ENCODE results near the gene CNTNAP5. TPM values are rescaled to one million over a fixed set of nuclear protein-coding genes. Genes with fewer than 3 reads are reported as not detected.
A peak's percentile ranks its signal among the peaks of the same experiment; 100 is the strongest.

Gene CNTNAP5
- not detected in 2 replicates for total RNA-seq

DNA sequence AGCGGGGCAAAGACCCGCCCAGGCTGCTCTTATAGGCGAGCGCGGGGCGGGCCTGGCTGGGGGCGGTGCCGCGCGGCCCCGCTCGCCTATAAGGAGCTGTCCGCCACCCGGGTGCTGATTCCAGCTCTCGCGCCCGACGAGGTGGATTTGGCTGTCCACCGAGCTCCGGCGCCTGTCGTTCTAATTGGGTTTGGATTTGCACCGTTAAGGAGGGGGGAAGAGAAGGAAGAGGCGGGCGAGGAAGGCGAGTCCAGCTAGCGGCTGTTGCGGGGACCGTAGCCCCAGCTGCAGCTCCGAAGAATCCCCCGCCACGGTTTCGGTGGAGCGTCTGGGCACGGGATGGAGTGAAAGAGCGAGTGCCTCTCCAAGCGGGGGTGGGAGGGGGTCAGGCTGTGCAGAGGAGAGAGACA is at the start of gene CNTNAP5:
Gene CNTNAP5, plus strand, starts transcription at position 117 of the 410 bp plus-strand sequence. CDS start 364 bp downstream, outside the sequence.
- DNase-seq (ENCODE audit: extremely low read depth, low read depth, low spot score) = no peak

DNA sequence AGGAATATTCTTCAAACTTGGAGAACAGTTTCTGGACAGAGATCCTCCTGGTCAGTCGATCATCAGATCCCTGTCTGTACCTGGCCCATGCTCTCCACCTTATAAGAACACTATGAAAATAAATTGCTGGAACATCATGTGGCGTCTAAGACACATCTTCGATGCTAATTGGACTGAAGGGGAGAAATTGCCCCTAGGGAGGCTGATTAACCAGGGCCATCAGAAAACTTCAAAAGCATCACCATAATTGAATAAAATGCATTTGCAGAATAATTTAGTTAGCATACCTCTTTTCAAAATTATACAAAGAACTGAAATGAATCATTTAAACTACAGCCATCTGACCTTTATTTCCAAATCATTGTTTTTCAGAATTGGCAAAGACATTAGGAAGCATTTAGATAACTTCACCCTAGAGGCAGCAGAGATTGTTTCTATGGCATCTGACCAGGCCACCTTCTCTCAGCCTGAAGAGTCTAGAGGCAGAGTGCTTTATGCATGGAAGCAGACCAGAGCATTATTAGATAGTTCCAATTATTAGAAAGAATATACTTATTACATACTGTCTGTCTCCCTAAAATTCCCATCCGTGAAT is 48.9 kb upstream of the CNTNAP5 start:
- DNase-seq (ENCODE audit: extremely low read depth, low read depth, low spot score) = no peak

DNA sequence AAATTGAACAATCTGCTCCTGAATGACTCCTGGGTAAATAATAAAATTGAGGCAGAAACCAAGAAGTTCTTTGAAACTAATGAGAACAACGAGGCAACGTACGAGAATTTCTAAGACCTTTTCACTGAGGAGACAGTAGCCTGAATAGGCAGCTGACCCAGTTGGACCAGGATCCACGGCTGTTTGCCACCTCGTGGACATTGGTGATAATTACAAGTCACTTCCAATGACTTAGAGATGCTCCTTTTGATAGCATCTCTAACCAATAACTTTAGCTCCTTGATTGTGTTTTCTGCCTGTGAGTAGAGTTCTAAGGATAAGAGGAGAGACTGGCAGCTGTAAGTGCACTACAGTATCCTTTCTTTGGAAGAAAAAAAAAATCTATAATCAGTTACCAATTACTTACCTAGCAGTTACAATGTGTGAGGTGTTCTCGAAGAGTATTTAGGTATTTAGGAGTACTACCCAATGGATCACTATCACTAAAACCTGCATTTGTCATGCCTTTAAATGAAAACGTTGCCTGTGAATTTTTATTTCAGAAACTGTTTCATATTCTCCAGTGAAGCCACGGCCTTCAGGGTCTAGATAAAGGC is 31.3 kb upstream of the CNTNAP5 start:
- DNase-seq (ENCODE audit: extremely low read depth, low read depth, low spot score) = peak; percentile 4

DNA sequence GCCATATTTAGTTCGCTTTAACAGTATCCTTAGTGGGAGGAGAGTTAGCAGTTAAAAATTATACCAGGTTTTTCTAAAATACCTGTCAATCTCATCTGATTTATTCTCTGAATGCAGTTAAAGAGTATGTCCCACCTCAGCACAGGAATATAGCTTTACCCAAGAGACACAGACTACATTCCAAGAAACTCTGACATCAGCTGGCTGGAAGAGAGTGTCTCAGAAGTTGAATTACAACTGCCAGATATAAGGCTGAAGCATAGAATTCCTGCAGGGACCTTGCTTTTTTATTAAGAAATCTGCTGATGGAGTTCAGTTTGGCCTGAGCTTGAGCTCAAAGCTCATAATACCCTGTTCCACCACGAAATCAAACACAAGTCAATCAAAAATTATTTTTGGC is 25.4 kb upstream of the CNTNAP5 start:
- DNase-seq (ENCODE audit: extremely low read depth, low read depth, low spot score) = no peak

DNA sequence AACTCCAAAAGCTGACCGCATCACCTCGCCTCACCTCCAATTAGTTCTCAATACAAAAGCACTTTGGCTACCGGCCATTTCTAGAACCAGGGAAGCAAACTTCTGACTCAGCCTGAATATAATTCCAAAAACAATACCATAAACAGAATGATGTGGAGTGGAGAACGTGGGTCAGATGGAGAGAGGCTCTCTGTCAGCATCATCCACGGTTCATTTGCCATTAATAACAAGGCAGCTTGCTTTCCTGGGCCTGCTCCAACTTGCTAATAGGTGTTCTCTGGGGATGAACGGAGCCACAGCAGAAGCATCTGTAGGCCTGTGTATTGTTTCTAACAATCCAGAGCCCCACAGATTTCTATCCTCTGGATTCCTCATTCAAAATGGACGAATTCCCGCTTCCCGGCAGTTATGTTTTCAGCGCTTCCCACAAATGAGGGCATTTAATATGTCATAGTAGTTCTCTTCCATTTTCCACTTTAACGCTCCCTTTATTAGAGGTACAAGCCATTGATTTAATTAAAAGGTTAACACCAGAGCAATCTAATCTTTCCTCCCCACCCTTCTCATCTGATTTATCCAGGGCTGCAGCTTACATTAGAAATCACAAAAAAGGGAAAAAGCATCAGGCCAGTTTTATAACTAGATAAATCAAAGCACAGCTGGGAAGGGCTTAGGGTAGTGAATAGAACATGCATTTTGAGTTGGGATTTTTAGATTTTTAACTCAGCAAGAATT is 23.2 kb upstream of the CNTNAP5 start:
- DNase-seq (ENCODE audit: extremely low read depth, low read depth, low spot score) = no peak

DNA sequence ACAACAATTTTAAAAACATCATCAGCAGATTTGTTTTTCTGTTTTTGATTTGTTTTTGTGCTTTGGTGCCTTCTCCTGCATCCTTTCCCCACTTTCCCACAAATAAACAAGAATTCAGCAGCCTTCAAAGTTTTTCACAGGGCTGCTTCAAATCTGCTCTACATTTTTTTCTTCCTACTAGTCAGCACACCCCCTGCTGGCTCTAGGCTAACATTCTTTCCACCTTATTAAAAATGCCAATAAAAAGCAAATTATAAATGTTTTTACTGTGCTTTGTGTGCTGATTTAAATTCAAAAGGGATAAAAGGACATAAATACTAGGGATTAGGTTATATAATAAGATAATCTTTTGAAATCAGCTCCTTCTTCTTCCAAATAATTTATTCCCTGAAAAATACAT is 6.2 kb upstream of the CNTNAP5 start:
- DNase-seq (ENCODE audit: extremely low read depth, low read depth, low spot score) = no peak

DNA sequence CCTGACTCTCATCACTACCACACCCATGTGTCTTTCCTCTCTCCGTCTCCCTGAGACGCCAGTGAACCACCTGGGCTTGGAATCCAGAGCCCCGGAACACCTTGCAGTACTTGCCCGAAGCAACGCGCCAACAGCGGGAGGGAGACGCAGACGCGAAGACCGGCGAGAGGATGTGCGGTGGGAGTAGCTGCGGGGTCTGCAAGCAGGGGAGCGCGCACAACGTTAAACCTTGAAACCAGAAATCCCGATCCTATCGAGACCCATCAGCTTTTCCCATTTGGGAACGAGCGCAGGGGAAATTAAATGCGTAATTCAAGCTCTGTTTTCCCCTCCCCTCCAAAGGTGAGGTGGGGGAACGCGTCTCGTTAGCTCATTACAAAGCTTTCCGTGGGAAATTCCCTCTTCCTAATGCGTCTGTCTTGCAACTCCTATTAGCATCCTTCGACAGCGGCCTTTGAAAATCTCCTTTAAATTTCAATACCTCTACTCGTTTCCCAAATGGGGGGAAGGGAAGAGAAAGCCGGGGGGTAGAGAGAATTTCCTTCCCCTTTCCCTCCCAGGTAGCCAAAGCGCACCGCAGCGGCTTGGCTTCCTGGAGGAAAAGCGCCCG is 421 bp upstream of the CNTNAP5 start:
- DNase-seq (ENCODE audit: extremely low read depth, low read depth, low spot score) = no peak

DNA sequence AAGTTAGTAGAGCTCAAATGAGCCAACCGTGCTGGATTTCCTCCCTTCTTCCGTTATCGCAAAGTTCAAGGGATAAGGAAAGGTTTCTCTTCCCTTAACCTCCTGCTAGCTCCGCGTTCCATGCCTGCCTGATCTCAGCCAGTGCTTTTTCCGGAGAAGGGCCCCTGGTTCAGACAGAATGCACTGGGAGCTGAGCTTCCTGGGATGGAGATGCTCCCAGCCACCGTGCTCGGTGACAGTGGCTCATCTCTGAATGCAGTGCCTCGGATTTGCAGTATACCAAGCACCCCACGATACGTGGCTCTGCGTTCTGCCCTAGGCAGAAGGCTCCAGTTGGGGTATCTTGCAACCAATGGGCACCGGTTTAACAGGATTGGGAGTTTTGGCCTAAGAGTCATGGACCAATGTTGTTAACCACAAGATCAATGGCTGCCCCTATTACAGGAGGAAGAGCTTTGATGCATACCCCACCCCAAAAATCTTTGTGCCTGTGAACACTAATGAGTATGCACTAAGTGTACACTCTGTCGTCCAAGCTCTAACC is 876 bp downstream of the CNTNAP5 start:
- no peak for DNase-seq (ENCODE audit: extremely low read depth, low read depth, low spot score)

DNA sequence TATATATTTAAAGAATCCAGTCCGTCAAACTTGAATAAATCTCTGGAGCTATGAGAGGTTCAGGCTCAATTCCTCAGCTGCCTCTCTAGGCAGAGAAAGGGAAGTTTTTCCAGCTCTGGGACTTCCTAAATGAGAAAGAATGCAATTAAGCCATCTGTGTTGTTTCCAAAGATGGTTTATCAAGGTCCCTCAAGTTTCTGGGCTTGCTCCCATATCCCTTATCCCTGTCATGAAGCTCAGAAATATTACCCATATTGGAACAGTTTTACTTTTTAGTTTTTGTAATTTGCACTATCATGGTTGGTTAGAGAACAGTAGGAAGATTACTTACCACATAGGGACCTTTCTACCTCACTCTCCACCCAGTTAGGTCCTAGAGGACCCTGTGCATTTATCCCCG is 1.4 kb downstream of the CNTNAP5 start:
- DNase-seq (ENCODE audit: extremely low read depth, low read depth, low spot score) = no peak

DNA sequence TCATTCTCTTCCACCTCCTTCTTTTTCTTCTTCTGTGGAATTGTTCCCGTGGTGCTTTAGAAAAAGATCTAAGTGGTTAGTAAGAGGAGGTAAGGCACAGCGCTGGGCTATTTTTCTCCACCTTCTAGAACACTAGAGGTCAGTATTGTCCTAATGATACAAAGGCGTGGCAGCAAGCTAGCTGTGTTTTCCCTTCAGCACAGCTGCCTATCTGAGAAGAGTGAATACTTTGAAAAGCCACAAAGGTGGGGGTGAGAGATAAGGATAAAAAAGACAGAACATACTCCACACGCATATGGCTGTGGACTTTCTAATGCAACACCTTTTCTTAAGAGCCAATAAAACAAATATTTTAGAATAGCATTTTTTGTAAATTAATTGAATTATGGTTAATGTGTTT is 2.1 kb downstream of the CNTNAP5 start:
- DNase-seq (ENCODE audit: extremely low read depth, low read depth, low spot score) = peak; percentile 29

DNA sequence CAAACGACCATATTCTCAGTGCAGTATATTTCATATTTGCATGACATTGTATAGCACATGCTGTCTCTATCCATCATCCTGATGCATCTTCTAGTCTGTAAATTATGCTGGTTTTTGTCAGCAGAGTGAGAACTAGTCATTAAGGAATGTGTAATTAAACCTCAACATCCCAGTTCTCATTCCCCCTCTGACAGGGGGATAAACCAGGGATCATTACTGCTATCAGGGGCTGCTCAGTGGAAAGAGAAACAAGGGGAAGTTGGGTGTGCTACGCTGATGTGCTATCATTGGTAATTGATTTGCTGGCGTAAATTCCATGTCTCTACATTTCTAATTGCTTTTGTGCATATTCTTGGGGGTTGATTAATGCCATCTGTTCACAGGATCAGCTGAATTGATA is 7.7 kb downstream of the CNTNAP5 start:
- DNase-seq (ENCODE audit: extremely low read depth, low read depth, low spot score) = no peak

DNA sequence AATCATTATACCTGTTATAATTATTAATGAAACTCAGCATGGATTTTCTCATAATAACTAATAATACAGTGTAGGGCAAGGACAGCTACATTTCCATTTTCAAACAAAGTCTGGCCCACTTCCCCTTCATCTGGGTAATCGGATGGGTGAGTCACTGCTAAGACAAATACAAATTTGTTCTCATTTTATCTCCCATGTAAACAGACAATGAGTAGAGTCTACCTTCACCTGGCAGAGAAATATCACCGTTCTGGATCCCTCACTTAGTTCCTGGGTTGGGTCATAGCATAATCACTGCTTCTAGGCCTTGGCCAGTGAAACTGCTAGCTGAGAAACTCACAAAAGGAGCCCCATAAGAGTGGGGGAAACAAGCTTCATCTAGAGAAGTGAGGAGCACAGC is 9.2 kb downstream of the CNTNAP5 start:
- DNase-seq (ENCODE audit: extremely low read depth, low read depth, low spot score) = no peak

DNA sequence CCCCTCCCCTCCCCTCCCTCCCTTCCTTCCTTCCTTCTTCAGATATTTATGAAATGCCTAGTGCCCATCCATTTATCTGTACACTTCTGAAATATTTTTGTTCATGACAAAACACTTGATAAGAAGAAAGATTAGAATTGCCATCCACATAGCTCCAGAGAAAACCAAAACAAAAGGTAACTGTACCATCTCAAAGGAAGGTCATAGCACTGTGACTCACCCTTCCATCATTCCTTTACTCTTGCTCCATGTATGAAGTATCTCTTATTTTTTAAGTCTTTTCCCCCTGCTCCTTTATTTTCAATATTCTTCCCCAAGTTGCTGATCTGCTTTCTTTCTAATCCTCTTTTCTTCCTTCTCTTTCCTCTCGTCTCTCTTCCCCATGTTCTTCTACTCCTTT is 9.9 kb downstream of the CNTNAP5 start:
- DNase-seq (ENCODE audit: extremely low read depth, low read depth, low spot score) = no peak

DNA sequence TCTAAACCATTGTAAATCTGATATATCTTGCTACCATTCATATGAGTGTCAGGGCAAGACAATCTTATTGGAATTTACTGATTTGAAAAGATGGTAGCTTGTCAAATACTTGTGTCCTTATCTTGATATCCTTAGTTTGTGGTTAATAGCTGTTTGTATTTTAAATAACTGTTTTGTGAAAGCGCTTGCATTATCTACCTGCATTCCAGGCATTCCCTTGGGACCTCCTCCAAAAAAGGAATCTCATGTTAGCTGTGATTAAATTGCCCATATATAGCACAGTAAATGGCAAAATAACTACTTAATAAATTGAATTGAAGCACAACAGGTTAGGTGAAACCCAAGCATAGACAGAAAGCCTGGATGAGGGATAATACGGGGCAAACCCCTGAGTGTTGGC is 13.9 kb downstream of the CNTNAP5 start:
- DNase-seq (ENCODE audit: extremely low read depth, low read depth, low spot score) = no peak

DNA sequence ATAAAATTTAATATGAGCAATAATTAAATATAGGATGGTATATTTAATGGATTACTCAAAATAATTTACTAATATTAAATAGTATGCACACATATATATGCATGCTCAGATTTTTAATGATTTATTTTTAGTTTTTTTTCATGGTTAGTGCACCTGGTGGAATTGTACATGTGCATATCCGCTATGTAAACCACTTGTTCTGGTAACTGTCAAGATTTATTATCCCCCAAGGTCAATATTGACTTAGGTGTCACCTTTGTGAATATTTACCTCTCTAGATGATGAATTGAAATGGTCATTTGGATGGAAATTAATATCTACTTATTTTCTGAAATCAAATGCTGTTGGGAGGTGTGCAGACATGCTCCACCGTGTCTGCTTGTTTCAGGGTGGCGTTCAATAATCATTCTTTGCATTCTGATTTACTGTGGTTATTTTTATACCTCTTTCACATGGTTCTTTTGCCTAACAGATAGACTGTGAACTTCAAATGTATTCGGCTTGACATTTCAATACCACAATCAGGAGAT is 14.7 kb downstream of the CNTNAP5 start:
- no peak for DNase-seq (ENCODE audit: extremely low read depth, low read depth, low spot score)

DNA sequence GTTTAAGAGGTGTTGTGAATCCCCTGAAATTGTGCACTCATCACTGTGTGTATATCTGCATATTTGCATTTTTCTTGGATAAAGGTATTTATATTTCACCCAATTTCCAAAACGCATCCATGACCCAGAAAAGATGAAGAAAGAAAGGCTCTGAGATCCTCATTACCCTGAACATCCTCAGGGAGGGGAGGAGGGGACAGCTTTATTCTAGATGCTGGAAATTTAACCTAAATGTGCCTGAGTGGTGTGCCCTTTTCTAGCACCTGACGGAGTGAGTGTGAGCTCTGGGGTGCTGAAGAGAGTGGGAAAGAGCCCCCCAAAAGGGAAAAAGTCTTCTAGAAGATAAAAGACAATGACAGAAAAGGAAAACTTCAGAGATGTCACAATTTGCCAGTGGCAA is 20.8 kb downstream of the CNTNAP5 start:
- no peak for DNase-seq (ENCODE audit: extremely low read depth, low read depth, low spot score)

DNA sequence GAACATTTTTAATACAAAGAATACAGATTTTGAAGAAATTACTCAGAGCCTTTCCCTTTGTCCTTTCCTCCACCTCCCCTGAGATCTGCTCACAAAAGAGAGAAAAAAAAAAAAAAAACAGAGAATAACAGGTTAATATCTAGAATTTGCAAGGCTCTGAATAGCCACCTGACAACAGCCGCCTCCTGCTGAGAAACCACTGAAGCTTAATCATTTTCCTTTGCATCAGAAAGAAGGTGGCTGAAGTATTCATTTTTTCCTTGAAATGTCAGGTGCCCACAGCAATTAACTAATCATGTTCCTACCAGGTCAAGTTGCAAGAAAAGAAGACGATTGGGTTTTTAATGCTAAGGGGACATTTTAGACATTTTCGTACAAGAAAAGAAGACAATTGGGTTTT is 21.2 kb downstream of the CNTNAP5 start:
- no peak for DNase-seq (ENCODE audit: extremely low read depth, low read depth, low spot score)

DNA sequence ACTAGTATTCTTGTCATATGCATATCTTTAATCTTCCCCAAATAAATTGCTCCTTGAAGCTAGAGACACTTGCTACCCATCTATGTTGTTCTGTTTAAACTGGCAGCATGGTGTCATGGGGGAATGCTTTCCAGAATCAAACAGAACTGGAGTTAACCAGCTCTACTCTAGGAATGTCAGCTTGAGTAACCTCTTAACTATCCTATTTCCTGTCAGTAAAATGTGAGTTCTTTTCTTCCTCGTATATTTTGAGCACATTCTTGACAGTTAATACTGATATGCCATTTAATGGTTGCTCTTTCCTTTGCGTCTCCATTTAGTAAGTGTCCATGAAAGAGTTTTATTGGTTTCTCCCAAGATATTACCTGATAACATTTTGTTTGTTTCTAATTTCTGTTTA is 23.0 kb downstream of the CNTNAP5 start:
- no peak for DNase-seq (ENCODE audit: extremely low read depth, low read depth, low spot score)

DNA sequence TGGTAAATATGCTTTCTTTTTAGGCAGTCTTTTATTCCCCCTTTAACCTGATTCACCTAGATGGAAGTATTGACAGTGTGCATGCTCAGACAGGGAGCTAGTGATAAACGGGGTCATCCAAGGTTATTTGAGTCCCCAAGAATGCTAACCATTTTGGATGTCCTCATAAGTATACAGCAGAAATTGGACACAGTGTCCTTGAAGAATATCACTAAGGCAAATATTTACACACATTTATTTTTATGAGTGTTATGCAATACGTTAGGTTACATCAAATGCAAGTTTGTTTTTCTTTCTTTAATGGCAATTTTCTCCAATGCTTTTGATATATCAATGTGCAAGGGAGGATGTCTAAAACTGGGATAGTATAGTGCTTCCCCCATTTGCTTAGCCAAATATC is 23.6 kb downstream of the CNTNAP5 start:
- no peak for DNase-seq (ENCODE audit: extremely low read depth, low read depth, low spot score)

DNA sequence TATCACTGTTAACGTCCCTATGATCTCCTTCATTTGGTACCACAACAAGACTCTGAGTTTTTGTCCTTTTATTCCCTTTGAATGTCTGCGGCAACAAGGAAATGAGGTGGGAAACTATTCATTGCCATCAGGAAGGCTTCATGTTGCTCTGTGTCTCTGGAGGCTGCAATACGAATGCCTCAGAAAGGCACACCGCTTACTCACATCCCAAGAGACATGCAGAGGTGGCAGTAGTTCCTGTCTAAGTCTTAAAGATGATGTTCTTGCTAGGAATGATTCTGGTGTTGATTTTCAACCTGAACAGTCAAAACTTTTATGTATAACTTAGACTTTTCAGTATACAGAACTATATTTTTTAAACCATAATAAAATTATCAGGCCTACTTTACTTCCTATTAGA is 24.0 kb downstream of the CNTNAP5 start:
- no peak for DNase-seq (ENCODE audit: extremely low read depth, low read depth, low spot score)

DNA sequence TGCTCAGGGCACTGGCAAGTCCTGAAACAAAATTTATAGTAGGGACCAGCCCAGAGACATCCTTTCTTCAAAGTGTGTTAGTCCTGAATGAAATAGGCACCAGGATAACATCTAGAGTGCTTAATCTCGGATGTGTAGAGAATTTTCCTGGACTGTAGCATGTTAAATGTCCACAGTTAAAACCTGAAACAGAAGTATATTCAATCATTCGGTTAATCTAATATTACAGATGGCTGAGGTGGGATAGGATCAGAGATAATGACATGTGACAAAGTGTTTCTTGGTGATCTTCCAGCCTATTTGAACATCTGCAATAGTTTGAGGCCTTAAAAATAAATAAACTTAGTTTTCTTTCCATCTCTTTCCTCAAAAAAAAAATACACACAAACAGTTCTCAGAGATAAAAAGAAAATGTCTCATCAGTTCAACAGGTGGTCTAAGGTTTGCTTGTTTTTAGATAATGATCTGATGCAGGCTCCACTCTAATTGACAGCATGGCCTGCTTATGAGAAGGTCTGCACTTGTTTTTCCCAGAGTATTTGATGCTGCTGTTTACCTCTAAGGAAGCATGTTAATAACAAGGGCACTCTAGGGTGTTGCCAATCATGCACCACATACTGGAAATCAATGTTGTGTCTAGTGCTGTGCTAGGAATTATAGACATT is 25.9 kb downstream of the CNTNAP5 start:
- no peak for DNase-seq (ENCODE audit: extremely low read depth, low read depth, low spot score)
